HFF-Myc (cell line): ENCODE measurements around the gene RUNX2.

ENCODE experiments used
- DNase-seq: peaks from one replicate; pipeline ENCODE4 v3.0.0-alpha.2; 2011; ENCODE audit warnings: low read depth; ENCODE audit errors: extremely low read depth
- H3K4me3 ChIP-seq: replicated peaks from 2 replicates; pipeline ENCODE4 v1.5.1; 2011; ENCODE audit warnings: low read depth, mild to moderate bottlenecking, control low read depth, low read length
- CTCF ChIP-seq: IDR thresholded peaks from 2 replicates; pipeline ENCODE4 v1.5.1; 2012; ENCODE audit warnings: mild to moderate bottlenecking, low read depth, low read length, control low read depth; ENCODE audit errors: missing control alignments

The RUNX2 gene

GRCh38 chr6:45504947-45505346 is 176.8 kb downstream of the RUNX2 start:
- H3K4me3 ChIP-seq, result no peak overlapping the region
- DNase-seq, result peak; percentile 97
- TF ChIP-seq CTCF, result no peak

DNA sequence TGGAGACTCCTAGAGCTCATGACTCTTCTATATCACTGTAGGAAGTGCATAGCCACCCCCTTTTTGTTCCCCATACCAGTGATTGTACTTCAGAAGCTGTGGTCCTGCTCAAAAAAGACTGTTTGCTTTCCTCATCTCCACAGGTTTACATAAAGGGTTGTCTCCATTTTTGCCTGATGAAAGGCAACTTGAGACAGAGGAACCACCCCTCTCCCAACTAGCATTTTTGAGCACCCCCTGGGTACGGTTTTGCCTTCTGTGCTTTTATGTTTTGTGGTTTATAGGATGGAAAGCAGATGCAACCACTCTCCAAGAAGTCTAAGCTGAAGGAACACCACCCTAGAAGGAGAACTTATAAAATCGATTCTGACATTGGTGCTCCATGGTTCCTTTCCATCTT is 177.3 kb downstream of the RUNX2 start:
- no peak for TF ChIP-seq CTCF
- no peak overlapping the region for H3K4me3 ChIP-seq
- DNase-seq, result no peak

DNA sequence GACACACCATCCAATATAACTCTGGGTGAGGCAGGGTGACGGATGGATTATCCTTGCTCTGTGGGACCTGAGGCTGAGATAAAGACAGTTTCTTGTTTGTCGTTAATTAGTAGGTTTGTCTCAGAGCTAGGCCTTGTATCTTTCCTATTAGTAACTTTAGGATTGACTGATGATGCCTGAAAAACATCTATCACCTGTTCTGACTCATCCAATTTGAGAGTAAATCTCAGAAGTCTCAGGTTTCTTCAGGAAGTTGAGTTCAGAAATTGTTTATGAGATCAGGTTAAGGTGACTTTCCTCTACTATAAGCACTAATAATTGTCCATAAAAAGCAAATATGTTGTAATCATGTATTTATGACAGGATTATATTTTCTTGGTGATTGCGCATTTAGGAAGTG is 179.1 kb downstream of the RUNX2 start:
- no peak for TF ChIP-seq CTCF
- DNase-seq, result no peak
- no peak overlapping the region for H3K4me3 ChIP-seq

DNA sequence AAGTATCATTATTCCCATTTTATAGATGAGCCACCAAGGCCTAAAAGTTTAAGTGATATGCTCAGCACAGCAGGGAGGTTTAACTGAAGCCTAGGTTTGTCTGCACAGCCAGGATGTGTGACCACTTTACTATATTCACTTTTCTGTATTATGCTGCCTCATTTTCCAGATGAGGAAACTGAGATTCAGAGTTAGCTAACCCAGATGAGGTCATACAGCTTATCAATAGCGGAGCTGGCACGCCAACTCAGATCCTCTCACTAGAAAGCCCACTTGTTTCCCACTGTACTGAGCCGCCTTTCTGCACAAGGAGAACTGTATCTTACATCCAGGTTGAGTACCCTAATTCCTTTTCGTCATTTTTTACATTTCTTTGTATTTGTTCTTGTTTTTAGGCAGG is 181.3 kb downstream of the RUNX2 start:
- TF ChIP-seq CTCF, result no peak
- no peak overlapping the region for H3K4me3 ChIP-seq
- no peak for DNase-seq

GRCh38 chr6:45512717-45513116 is 184.6 kb downstream of the RUNX2 start:
- DNase-seq, result no peak
- no peak overlapping the region for H3K4me3 ChIP-seq
- TF ChIP-seq CTCF, result no peak

GRCh38 chr6:45513213-45513618 is 185.1 kb downstream of the RUNX2 start:
- H3K4me3 ChIP-seq, result no peak overlapping the region
- no peak for TF ChIP-seq CTCF
- DNase-seq, result no peak

DNA sequence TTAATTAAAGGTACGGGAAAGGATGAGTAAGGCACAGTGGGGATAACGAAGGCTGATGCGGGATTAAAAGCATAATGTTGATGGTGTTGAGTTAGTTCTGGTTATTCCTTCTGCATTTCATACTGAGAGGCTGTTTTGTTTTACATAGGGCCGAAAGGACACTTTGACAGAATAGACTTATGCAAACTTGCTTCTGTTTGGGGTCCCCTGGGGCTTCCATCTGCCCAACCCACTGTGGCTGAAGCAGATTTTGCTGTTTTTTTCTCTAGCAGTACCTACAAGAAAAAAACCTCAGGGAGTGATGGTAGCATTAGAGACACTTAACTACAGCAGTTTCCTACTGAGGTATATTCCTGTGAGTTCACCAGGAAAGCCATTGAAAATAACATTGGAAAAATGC is 185.7 kb downstream of the RUNX2 start:
- DNase-seq, result no peak
- no peak overlapping the region for H3K4me3 ChIP-seq
- no peak for TF ChIP-seq CTCF
